A673 (cell line): ENCODE measurements around the gene TMED9.

Experiments
- EZH2 ChIP-seq: fragments of 200-600 bp; sonication (generic); IDR thresholded peaks from 2 replicates; pipeline ENCODE4 v1.6.1; 2017; ENCODE audit warnings: borderline replicate concordance, low read depth, mild to moderate bottlenecking, mixed read lengths, antibody characterized with exemption, low read length; ENCODE audit not compliant: poor library complexity, severe bottlenecking
- TF ChIP-seq, protein P1 (sequence below): fragments of 300-800, 200-600 bp; sonication (generic); conservative IDR thresholded peaks from 2 replicates; pipeline ENCODE4 v1.5.1; 2017; ENCODE audit warnings: low read depth, mild to moderate bottlenecking, antibody characterized with exemption, low read length, moderate library complexity, mixed read lengths

- TF ChIP-seq, protein P1, sequence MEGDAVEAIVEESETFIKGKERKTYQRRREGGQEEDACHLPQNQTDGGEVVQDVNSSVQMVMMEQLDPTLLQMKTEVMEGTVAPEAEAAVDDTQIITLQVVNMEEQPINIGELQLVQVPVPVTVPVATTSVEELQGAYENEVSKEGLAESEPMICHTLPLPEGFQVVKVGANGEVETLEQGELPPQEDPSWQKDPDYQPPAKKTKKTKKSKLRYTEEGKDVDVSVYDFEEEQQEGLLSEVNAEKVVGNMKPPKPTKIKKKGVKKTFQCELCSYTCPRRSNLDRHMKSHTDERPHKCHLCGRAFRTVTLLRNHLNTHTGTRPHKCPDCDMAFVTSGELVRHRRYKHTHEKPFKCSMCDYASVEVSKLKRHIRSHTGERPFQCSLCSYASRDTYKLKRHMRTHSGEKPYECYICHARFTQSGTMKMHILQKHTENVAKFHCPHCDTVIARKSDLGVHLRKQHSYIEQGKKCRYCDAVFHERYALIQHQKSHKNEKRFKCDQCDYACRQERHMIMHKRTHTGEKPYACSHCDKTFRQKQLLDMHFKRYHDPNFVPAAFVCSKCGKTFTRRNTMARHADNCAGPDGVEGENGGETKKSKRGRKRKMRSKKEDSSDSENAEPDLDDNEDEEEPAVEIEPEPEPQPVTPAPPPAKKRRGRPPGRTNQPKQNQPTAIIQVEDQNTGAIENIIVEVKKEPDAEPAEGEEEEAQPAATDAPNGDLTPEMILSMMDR: no peak
- TF ChIP-seq EZH2: no peak
These were observed 49.1 kb upstream of the TMED9 start for GRCh38 chr5:177542816-177543465.
